GM19043 (cell line): ENCODE measurements around the gene LRPAP1.
"Not testable (repeated sequence)": the region's sequence is repeated elsewhere in the genome, so short reads cannot be mapped to it uniquely, and the experiment has no call there.

ENCODE experiments used
- ATAC-seq: cut with Tn5 transposase; IDR thresholded peaks from one replicate; pipeline ENCODE4 v1.9.1; 2021; ENCODE audit warnings: low read depth; ENCODE audit not compliant: unreplicated experiment

Gene LRPAP1

DNA sequence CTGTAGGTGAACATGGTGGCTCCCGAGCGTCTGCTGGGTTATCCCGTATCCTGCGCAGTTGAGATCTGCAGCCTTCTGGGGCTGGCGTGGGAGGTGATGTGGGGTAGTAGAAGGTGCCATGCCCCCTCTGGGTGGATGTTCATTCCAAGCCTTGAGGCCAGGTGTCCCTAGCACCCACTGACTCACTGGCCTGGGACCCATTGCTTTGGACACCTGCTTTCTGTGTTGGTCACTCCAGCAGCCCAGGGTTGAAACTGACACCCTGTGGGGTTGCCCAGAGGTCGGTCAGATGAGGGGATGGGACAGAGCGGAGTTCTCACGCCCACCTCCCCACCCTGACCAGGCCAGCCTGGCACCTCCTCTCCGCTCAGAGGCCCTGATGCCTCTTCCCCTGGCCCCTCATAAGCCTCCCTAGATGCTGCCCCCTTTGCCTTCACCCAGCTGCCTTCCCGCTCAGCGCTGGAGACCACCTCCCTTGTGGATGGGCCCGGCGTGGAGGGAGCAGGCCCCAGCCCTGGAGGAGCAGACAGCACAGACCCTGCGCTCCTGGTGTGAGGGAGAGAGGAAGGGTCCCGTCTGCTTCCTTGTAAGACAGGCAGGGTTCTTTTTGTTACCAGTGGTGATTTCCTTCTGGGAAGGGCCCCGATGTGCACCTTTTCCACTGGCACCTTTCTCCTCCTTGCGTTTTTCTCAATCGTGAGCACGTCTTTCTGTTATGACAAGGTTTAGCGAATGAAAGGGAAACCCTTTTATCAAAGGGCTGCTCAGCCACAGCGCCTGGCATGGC lies 67.1 kb downstream of the LRPAP1 start:
- no peak for ATAC-seq

DNA sequence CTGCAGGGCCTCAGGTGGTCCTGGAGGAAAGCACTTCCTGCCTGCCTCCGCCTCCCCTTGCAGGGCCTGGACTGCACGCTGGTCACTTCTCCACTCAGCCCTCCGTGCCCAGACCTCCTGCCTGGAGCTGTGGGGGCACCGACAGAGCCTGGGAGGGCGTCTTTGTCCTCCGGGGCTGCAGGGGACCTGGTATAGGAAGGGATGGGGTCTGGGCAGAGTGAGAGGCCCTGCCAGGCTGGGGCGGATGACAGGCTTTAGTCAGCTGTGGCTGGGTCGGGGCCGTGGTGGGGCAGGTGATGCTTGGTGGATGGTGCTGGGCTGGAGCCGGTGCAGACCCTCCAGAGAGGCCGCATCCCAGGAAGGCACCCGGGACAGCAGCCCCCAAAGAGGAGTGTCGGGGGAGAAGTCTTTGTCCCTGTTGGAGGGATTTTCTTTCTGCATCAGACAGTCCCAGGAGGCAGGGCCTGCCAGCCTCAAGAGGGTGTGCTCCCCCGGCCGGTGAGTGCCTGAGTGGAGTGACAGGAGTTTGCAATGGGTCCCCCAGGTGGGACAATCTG lies 67.8 kb downstream of the LRPAP1 start:
- ATAC-seq: no peak

DNA sequence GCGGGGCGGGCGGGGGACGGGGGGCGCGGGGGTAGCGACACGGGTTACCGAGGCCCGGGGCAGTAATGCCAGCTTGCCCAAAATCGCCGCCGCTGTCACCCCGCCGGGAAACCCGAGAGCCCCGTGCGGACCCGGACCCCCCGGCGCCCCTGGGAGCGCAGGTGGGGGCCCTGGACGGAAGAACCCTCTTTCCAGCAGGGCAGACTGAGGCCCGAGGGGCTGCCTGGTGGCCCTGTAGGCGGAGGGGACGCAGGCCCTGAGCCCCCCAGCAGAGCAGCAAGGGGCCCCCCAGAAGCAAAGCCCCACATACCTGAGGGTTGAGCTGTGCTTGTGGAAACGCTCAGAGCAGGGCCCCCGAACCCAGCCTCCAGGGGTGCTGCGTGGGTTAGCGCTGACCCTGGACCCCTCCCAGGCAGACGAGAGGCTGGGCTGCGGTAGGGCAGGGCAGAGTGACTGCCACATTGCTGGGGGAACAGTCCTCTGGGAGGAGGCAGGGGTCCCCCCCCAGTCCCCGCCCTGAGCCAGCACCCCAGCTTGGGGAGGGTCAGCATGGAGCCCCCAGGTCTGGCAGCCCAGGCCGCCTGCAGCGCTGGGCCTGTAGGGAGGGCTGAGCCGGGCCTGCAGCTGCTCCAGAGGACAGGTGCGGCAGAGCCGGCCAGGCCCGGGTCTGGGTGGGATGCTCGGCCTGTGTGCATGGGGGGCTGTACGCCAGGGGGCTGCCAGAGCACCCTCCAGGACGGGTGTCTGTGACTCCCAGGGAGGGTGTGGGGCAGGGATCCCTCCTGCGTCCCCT lies 68.5 kb downstream of the LRPAP1 start:
- ATAC-seq: no peak

DNA sequence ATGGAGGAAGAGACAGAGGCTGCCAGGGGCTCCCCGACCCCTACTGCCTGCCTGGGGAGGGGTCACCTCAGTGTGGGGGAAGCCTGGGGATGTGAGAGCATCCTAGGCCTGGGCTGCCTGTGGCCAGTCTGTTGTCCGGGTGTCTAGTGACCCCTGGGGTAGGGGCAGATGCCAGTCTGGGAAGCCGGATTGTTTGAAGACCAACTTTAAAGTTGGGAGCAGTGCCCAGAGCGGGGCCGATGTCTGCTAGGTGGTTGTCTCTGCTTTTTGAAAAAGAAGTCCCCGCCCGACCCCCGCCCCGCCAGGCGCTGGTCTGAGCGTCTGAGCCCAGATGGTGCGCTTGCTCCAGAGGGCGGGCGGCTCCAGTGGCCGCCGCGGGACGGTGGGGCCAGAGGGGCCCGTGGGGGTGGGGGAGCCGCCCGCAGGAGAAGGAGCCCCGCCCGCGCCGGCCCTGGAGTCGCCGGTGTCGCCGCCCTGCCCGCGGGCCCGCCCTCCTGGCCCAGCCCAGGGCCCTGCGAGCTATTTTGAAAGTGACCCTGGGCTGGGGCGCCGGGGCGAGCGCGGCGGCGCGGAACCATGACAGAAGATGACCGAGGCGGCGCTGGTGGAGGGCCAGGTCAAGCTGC lies 69.3 kb downstream of the LRPAP1 start, which contains the start of gene DOK7:
Gene DOK7 (plus strand): TSS at position 517 of the 626 bp plus-strand sequence. CDS start 70 bp downstream, at position 587.
- no peak for ATAC-seq

DNA sequence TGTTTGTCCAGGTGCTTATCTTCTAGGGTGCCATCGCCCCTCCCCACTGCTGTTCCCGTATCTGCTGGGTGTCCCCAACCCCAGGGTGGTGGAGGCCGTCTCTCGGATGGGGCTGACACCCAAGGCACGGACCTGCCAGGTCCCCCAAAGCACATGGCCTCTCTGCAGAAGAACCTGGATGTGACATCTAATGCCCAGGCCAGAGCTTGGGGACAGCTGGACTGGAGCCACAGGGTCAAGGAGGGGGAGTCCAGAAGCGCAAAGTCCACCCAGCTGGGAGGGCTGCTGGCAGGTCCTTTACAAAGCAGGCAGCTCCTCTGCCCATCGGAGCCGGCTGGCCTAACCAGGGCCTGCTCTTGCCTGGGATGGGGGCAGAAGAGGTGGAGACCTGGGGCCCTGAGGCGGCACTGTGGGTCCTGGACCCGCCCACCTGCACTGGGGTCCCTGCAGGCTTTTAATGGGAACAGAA lies 69.9 kb downstream of the LRPAP1 start:
- ATAC-seq: no peak

DNA sequence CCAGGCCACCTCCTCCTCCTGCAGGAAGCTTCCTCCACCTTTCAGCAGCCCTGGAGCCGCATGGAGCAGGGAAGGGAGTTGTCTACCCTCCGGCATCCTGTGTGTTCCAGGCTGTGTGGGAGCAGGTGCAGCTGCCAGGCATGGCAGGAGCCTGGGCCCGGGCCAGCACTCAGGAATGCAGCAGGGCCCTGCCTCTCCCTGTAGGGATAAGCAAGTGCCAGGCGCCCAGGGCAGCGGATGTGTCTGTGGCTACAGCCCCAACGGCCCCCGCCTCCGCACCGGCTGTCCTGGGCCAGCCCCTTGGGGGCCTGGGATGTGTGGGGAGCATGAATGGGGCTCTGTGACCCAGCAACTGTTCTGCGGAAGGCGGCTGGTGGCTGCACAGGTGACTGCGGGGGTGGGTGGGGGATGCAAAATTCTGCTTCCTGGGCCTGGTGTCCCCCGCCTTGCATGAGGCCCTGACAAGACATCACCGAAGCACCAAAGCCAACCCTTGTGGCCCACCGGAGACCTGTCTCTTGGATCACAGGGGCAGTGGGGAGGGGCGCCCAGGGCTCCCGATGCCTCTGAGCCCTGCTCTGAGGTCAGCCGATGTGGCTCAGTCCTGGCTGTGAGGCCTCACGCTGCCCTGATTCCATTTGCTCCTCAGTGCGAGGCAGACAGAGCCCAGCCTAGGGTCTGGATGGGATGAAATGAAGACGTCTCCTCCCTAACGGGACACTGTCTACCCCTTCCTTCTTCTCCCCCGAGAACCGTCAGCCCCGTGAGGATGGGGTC lies 70.5 kb downstream of the LRPAP1 start:
- ATAC-seq: no peak

DNA sequence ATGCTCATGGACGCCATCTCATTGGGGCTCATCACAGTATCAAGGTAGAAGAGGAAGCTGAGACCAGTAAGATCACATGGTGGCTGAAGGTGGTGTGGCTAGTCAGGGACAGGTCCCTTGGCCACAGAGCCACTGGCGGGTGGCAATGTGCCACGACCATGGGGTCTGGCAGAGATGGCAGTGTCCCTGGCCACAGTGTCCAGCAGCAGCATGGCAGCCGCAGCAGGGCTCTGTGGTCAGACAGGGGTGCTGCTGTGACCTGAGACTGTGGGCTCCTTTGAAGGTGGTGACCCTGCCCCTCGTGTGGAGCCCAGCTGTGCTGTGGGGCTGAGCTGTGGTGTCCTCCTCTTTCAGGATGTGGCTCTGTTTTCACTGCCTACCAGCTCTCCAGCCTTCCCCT lies 71.3 kb downstream of the LRPAP1 start:
- no peak for ATAC-seq

DNA sequence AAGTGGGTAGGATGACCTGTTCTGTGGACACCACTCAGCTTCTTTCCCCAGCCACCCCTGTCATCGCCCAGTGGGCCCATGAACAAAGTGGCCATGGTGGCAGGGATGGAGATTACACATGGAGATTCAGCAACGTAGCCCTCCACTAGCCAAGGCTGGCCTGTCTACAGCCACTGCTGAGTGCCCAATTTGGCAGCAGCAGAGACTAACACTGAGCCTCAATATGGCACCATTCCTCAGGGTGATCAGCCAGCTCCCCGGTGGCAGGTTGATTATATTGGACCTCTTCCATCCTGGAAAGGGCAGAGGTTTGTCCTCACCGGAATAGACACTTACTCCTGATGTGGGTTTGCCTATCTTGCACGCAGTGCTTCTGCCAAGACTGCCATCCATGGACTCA lies 73.1 kb downstream of the LRPAP1 start:
- not testable (repeated sequence) for ATAC-seq

DNA sequence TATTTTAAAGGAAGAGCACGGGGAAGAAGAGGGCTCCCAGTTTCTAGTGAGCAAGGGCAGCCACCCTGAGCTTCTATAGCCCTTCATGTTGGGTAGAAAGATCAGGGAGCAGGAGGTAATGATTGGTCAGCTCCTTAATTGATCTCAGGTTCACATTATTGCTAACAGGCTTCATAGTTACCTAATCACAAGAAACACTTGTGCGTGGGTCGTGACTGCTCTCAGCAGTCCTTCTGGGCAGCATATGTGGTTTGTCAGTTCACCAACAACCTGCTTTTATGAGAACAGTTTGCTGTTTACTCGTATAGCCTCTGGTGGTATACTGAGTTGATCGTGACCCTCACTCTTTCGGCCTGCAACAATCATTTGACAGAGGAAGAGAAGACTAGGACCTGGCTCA lies 73.9 kb downstream of the LRPAP1 start:
- no peak for ATAC-seq

DNA sequence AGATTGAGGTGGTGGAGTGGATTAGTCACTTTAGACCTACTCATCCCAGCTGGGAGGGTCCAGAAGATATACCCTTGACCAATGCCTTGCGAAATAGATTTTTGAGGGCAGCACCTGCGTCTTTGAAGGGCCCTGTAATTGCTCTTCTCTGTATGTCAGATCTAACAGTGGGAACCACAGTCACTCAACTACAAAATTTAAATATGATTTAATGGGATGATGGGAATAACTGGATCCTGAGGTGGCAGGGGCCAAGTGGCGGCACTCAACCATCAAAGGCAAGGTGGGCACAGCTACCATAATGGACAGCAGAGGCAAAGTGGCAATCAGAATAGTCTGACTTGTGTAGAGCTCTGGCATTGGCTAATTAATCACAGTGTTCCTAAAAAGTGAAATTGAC lies 76.6 kb downstream of the LRPAP1 start:
- not testable (repeated sequence) for ATAC-seq
